IMR-90 (cell line): ENCODE data around the gene CHST14. TPM values are rescaled to one million over a fixed set of nuclear protein-coding genes. Genes with fewer than 3 reads are reported as not detected.

Experiments used
- ATAC-seq: fragments of 200-7000 bp; cut with Tn5 transposase; 2 replicates; pipeline ENCODE4 v1.9.1; 2020; ENCODE audit warnings: low read depth, mild to moderate bottlenecking, moderate library complexity
- BruUV-seq: library from RNA; stranded (reverse); fragments of 400-500 nt; replicated peaks from 2 replicates; lab custom pipeline; 2021; lab: Mats Ljungman, UMichigan
- CTCF ChIA-PET: fragments of 300-600 bp; formaldehyde crosslinking; extraction: SDS; loops from one replicate; lab custom pipeline; 2021; ENCODE audit warnings: antibody characterized with exemption; lab: Yijun Ruan, JAX
- POLR2A ChIA-PET: fragments of 300-600 bp; sonication (Branson Sonifier 250); formaldehyde crosslinking; loops from one replicate; lab custom pipeline; 2022; ENCODE audit warnings: antibody characterized with exemption; ENCODE audit not compliant: unreplicated experiment; lab: Charles Lee
- DNase-seq: peaks from one replicate; pipeline ENCODE4 v3.0.0; 2013
- H2AFZ ChIP-seq: replicated peaks from 2 replicates; pipeline ENCODE3; 2013; ENCODE audit warnings: low read length, mild to moderate bottlenecking; ENCODE audit not compliant: poor library complexity
- H2AK5ac ChIP-seq: 2 replicates; pipeline ENCODE4 v1.6.1; 2013; ENCODE audit warnings: low read depth, low read length, inconsistent platforms
- H2AK9ac ChIP-seq: replicated peaks from 2 replicates; pipeline ENCODE3; 2013; ENCODE audit warnings: mild to moderate bottlenecking, low read depth, low read length, moderate library complexity; ENCODE audit not compliant: poor library complexity
- H2BK120ac ChIP-seq: 2 replicates; pipeline ENCODE4 v1.6.1; 2013; ENCODE audit warnings: low read depth, low read length, inconsistent platforms
- H2BK15ac ChIP-seq: 3 replicates; pipeline ENCODE4 v1.6.1; 2013; ENCODE audit warnings: low read depth, low read length, inconsistent platforms
- H2BK20ac ChIP-seq: 2 replicates; pipeline ENCODE4 v1.6.1; 2013; ENCODE audit warnings: low read depth, mild to moderate bottlenecking, inconsistent platforms, low read length, moderate library complexity
- H2BK5ac ChIP-seq: 2 replicates; pipeline ENCODE4 v1.6.1; 2013; ENCODE audit warnings: mild to moderate bottlenecking, low read depth, low read length, inconsistent platforms; ENCODE audit not compliant: poor library complexity, severe bottlenecking
- H3K14ac ChIP-seq: replicated peaks from 2 replicates; pipeline ENCODE4 v1.6.1; 2013; ENCODE audit warnings: low read depth, low read length, inconsistent platforms
- H3K18ac ChIP-seq: 2 replicates; pipeline ENCODE4 v1.6.1; 2013; ENCODE audit warnings: low read depth, low read length, control low read depth
- H3K23ac ChIP-seq: 2 replicates; pipeline ENCODE4 v1.6.1; 2013; ENCODE audit warnings: low read depth, low read length, inconsistent platforms
- H3K27ac ChIP-seq: 2 replicates; pipeline ENCODE4 v1.5.1; 2013; ENCODE audit warnings: mild to moderate bottlenecking, control low read depth, low read length; ENCODE audit not compliant: insufficient read depth
- H3K27me3 ChIP-seq: 2 replicates; pipeline ENCODE4 v1.6.1; 2013; ENCODE audit warnings: low read length; ENCODE audit not compliant: control insufficient read depth, insufficient read depth
- H3K36me3 ChIP-seq: 2 replicates; pipeline ENCODE4 v1.6.1; 2013; ENCODE audit warnings: low read length, mixed read lengths; ENCODE audit not compliant: control insufficient read depth, insufficient read depth
- H3K4ac ChIP-seq: 2 replicates; pipeline ENCODE4 v1.6.1; 2013; ENCODE audit warnings: low read depth, low read length, inconsistent platforms
- H3K4me1 ChIP-seq: 2 replicates; pipeline ENCODE4 v1.6.1; 2013; ENCODE audit warnings: low read length, mixed read lengths; ENCODE audit not compliant: control insufficient read depth, insufficient read depth
- H3K4me2 ChIP-seq: 2 replicates; pipeline ENCODE4 v1.6.1; 2013; ENCODE audit warnings: low read depth, mild to moderate bottlenecking, control low read depth, low read length, moderate library complexity
- H3K4me3 ChIP-seq: 2 replicates; pipeline ENCODE4 v1.5.1; 2013; ENCODE audit warnings: low read depth, mild to moderate bottlenecking, control low read depth, low read length, moderate library complexity; ENCODE audit not compliant: insufficient read depth
- H3K56ac ChIP-seq: 2 replicates; pipeline ENCODE4 v1.6.1; 2013; ENCODE audit warnings: low read length, inconsistent platforms; ENCODE audit not compliant: insufficient read depth; ENCODE audit errors: extremely low read depth
- H3K79me1 ChIP-seq, 2 experiments: 2 replicates each; pipeline ENCODE4 v1.6.1; 2013; ENCODE audit warnings: low read length in 2 of 2, inconsistent platforms in 1 of 2, low read depth in 1 of 2
- H3K9ac ChIP-seq: 2 replicates; pipeline ENCODE4 v1.6.1; 2013; ENCODE audit warnings: low read depth, low read length, control low read depth
- H3K9me1 ChIP-seq: 2 replicates; pipeline ENCODE4 v1.6.1; 2013; ENCODE audit warnings: low read length, inconsistent platforms; ENCODE audit not compliant: insufficient read depth
- H3K9me3 ChIP-seq: 2 replicates; pipeline ENCODE4 v1.6.1; 2013; ENCODE audit warnings: low read length; ENCODE audit not compliant: control insufficient read depth, insufficient read depth
- H4K20me1 ChIP-seq: 2 replicates; pipeline ENCODE4 v1.6.1; 2013; ENCODE audit warnings: low read length, inconsistent platforms; ENCODE audit not compliant: insufficient read depth
- H4K5ac ChIP-seq: 2 replicates; pipeline ENCODE4 v1.6.1; 2013; ENCODE audit warnings: mild to moderate bottlenecking, low read depth, low read length, control low read depth
- H4K8ac ChIP-seq, 2 experiments: 2 replicates each; pipeline ENCODE4 v1.6.1; 2013; ENCODE audit warnings: low read depth in 2 of 2, low read length in 2 of 2, control low read depth in 1 of 2, inconsistent platforms in 1 of 2
- H4K91ac ChIP-seq: 2 replicates; pipeline ENCODE4 v1.6.1; 2013; ENCODE audit warnings: low read depth, low read length, inconsistent platforms; ENCODE audit not compliant: insufficient read depth
- BHLHE40 ChIP-seq: fragments of 150-350 bp; IDR thresholded peaks from 2 replicates; pipeline ENCODE4 v1.6.1; 2016; ENCODE audit warnings: mild to moderate bottlenecking, low read depth, low read length
- CHD1 ChIP-seq: IDR thresholded peaks from 2 replicates; pipeline ENCODE4 v1.6.1; 2012; ENCODE audit warnings: low read depth, low read length, improper control_type of control experiment
- MAZ ChIP-seq: IDR thresholded peaks from 2 replicates; pipeline ENCODE4 v1.6.1; 2012; ENCODE audit warnings: low read depth, mild to moderate bottlenecking, low read length, improper control_type of control experiment, moderate library complexity, borderline replicate concordance
- MXI1 ChIP-seq: IDR thresholded peaks from 2 replicates; pipeline ENCODE4 v1.6.1; 2012; ENCODE audit warnings: low read depth, mild to moderate bottlenecking, low read length, moderate library complexity, borderline replicate concordance
- NFE2L2 ChIP-seq: fragments of 150-350 bp; IDR thresholded peaks from 2 replicates; pipeline ENCODE4 v1.6.1; 2016; ENCODE audit warnings: low read depth, mild to moderate bottlenecking, low read length
- POLR2A ChIP-seq: IDR thresholded peaks from 2 replicates; pipeline ENCODE4 v1.6.1; 2012; ENCODE audit warnings: mild to moderate bottlenecking, low read depth, low read length
- RAD21 ChIP-seq: IDR thresholded peaks from 2 replicates; pipeline ENCODE4 v1.6.1; 2012; ENCODE audit warnings: low read length, improper control_type of control experiment
- RFX5 ChIP-seq: IDR thresholded peaks from 2 replicates; pipeline ENCODE4 v1.8.0; 2012; ENCODE audit warnings: low read depth, mild to moderate bottlenecking, low read length, moderate library complexity
- WGBS, 2 experiments: methylation state at CpG; one replicate each; pipeline versions ENCODE4 v1.1.5 to v1.1.7; 2013; ENCODE audit warnings: missing lambda C conversion rate in 2 of 2; ENCODE audit not compliant: insufficient read length in 1 of 2; ENCODE audit errors: extremely low coverage in 2 of 2; 5-methylcytosine and 5-hydroxymethylcytosine counted together
- dilution Hi-C: fragments of 300-500 bp; cut with HindIII; formaldehyde crosslinking; loops from one replicate; pipeline ENCODE4 v1.14.3; 2018; ENCODE audit warnings: low sequenced_read_pairs; ENCODE audit not compliant: unreplicated experiment
- in situ Hi-C: fragments of 300-500 bp; cut with MboI; formaldehyde crosslinking; loops from 3 replicates; pipeline ENCODE4 v1.14.3; 2019; ENCODE audit warnings: low sequenced_read_pairs, inconsistent platforms, mixed read lengths
- intact Hi-C: fragments of 100-400 bp; cut with micrococcal nuclease; formaldehyde crosslinking; loops from 2 replicates; pipeline ENCODE4 v1.10.0; 2022
- polyA plus RNA-seq, 3 experiments: library from polyadenylated mRNA; depleted of rRNA; stranded (reverse); fragments of >200 nt; gene quantifications; 2 replicates each; pipeline ENCODE4 v1.2.3, GENCODE V29; 2012; ENCODE audit warnings: low replicate concordance in 1 of 3
- total RNA-seq: library from RNA; depleted of rRNA; stranded (reverse); fragments of >200 nt; gene quantifications from 2 replicates; pipeline ENCODE4 v1.2.3, GENCODE V29; 2012
- TF ChIP-seq, protein P1 (sequence below): fragments of 150-350 bp; IDR thresholded peaks from 2 replicates; pipeline ENCODE4 v1.6.1; 2017; ENCODE audit warnings: mild to moderate bottlenecking, antibody characterized with exemption, low read length, low read depth
- TF ChIP-seq, protein P2 (sequence below): fragments of 150-350 bp; IDR thresholded peaks from 2 replicates; pipeline ENCODE4 v1.6.1; 2016; ENCODE audit warnings: low read depth, mild to moderate bottlenecking, low read length, moderate library complexity, borderline replicate concordance

Gene CHST14
- total and polyA plus RNA-seq, 2 of the 4 experiments (the other 2 are of a cell fraction): 3.8 to 19.5 TPM

DNA sequence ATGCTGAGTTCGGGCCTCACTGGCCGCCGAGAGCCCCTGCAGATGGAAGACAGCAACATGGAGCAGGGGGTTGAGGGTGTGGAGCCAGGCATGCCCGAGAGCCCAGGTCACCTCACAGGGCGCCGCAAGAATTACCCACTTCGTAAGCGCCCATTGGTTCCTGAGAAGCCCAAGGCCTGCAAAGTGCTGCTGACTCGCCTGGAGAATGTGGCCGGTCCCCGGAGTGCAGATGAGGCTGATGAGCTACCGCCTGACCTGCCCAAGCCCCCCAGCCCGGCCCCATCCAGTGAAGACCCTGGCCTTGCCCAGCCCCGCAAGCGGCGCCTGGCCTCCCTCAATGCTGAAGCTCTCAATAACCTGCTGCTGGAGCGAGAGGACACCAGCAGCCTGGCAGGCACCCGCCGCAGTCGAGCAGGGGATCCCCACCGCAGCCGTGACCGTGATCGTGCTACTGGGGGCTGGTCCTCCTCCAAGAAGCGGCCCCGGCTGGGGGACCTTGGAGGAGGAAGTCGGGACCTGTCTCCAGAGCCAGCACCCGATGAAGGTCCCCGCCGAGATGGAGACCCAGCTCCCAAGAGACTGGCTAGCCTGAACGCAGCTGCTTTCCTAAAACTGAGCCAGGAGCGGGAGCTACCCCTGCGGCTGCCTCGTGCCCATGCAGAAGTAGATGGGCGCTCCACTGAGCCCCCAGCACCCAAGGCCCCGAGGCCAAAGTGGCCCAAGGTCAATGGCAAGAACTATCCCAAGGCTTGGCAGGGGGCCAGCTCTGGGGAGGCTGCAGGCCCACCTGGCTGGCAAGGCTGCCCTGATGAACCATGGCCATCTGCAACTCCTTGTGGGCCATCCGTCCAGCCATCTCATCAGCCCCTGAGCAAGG, 12.1 kb upstream of the CHST14 start:
- ChIA-PET POLR2A (no interaction called here), CTCF (no interaction called here)
- Histone ChIP-seq H3K4me1 (peaks cover 12% of the 10 kb centered on the region), H4K91ac (no peak overlapping the region), H2AFZ (no peak overlapping the region), H3K79me1 (peaks cover 25 to 72% of the 10 kb centered on the region in 2 experiments), H2AK5ac (no peak overlapping the region), H3K9me3 (no peaks in the 10 kb centered on the region), H3K4me3 (no peak overlapping the region), H4K8ac (no peak overlapping the region), H3K27ac (no peak overlapping the region), H3K27me3 (no peaks in the 10 kb centered on the region), H3K56ac (no peak overlapping the region), H3K18ac (no peak overlapping the region), H3K9me1 (peaks cover 20% of the 10 kb centered on the region), H2BK5ac (no peak overlapping the region), H2BK20ac (no peak overlapping the region), H3K36me3 (peaks cover 21% of the 10 kb centered on the region), H2BK120ac (no peak overlapping the region), H3K23ac (no peak overlapping the region), H3K9ac (no peak overlapping the region), H2BK15ac (no peak overlapping the region), H2AK9ac (peak overlapping the region; percentile 45), H3K14ac (no peak overlapping the region), H4K20me1 (peaks cover 58% of the 10 kb centered on the region), H3K4ac (no peak overlapping the region), H3K4me2 (no peak overlapping the region), H4K5ac (no peak overlapping the region)
- intact Hi-C loops (no loop called here), in situ Hi-C loops (no loop called here), dilution Hi-C loops (no loop called here)
- WGBS, 2 experiments: 99% methylated on average over 30 of the region's 37 CpGs; no CpG with 5 or more reads in 1 of the 2 experiments
- ATAC-seq: no peak
- BruUV-seq: no TSS peak
- DNase-seq: no peak
- no peak for TF ChIP-seq RAD21
- TF ChIP-seq POLR2A: no peak
- TF ChIP-seq, protein P1, sequence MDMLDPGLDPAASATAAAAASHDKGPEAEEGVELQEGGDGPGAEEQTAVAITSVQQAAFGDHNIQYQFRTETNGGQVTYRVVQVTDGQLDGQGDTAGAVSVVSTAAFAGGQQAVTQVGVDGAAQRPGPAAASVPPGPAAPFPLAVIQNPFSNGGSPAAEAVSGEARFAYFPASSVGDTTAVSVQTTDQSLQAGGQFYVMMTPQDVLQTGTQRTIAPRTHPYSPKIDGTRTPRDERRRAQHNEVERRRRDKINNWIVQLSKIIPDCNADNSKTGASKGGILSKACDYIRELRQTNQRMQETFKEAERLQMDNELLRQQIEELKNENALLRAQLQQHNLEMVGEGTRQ: no peak
- TF ChIP-seq BHLHE40: no peak
- no peak for TF ChIP-seq MAZ
- TF ChIP-seq NFE2L2: no peak
- no peak for TF ChIP-seq CHD1
- TF ChIP-seq RFX5: no peak
- no peak for TF ChIP-seq MXI1
- TF ChIP-seq, protein P2, sequence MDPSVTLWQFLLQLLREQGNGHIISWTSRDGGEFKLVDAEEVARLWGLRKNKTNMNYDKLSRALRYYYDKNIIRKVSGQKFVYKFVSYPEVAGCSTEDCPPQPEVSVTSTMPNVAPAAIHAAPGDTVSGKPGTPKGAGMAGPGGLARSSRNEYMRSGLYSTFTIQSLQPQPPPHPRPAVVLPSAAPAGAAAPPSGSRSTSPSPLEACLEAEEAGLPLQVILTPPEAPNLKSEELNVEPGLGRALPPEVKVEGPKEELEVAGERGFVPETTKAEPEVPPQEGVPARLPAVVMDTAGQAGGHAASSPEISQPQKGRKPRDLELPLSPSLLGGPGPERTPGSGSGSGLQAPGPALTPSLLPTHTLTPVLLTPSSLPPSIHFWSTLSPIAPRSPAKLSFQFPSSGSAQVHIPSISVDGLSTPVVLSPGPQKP: no peak
